Measurements from ENCODE around the gene PRKD3.

Gene PRKD3

GRCh38 chr2:37365669-37366068, 41.0 kb upstream of the PRKD3 start:
- H3F3A ChIP-seq (ENCODE audit: insufficient read depth, low read length) = no peaks in the 10 kb centered on the region
- TF ChIP-seq EZH2 (IDR thresholded peaks at IDR 0.05; ENCODE audit: borderline replicate concordance, low read length) (no peak), CTCF (IDR thresholded peaks at IDR 0.05; ENCODE audit: low read length) (no peak)
- no peaks in the 10 kb centered on the region for H3K9me3 ChIP-seq (ENCODE audit: low read length)
- no peaks in the 10 kb centered on the region for H3K27me3 ChIP-seq (ENCODE audit: insufficient read depth, low read length)
- no peaks in the 10 kb centered on the region for H3K36me3 ChIP-seq (ENCODE audit: insufficient read depth, low read length)
- H2AFZ ChIP-seq (ENCODE audit: low read length) = no peak overlapping the region
- no peaks in the 10 kb centered on the region for H3K9me2 ChIP-seq (ENCODE audit: low read depth, low read length)
- no peak overlapping the region for H3K9ac ChIP-seq (ENCODE audit: low read length)
- H3K4me2 ChIP-seq (ENCODE audit: low read length) = no peak overlapping the region
- peaks cover 22% of the 10 kb centered on the region for H3K4me1 ChIP-seq (ENCODE audit: insufficient read depth, low read length, severe bottlenecking)
- H3K27ac ChIP-seq (ENCODE audit: low read depth, low read length, poor library complexity, severe bottlenecking) = no peak overlapping the region
- no peaks in the 10 kb centered on the region for H4K20me1 ChIP-seq (ENCODE audit: insufficient read depth, low read length)
- no peak overlapping the region for H3K4me3 ChIP-seq (ENCODE audit: low read depth, low read length, poor library complexity, severe bottlenecking)
- no peaks in the 10 kb centered on the region for H3K79me2 ChIP-seq (ENCODE audit: insufficient read depth, low read length)

- Histone ChIP-seq H3K9ac (ENCODE audit: low read length) (no peak overlapping the region), H3K27ac (ENCODE audit: low read depth, low read length, poor library complexity, severe bottlenecking) (no peak overlapping the region), H3F3A (ENCODE audit: insufficient read depth, low read length) (no peaks in the 10 kb centered on the region), H3K79me2 (ENCODE audit: insufficient read depth, low read length) (no peaks in the 10 kb centered on the region), H2AFZ (ENCODE audit: low read length) (no peak overlapping the region), H3K36me3 (ENCODE audit: insufficient read depth, low read length) (no peaks in the 10 kb centered on the region), H4K20me1 (ENCODE audit: insufficient read depth, low read length) (no peaks in the 10 kb centered on the region), H3K27me3 (ENCODE audit: insufficient read depth, low read length) (no peaks in the 10 kb centered on the region), H3K9me3 (ENCODE audit: low read length) (no peaks in the 10 kb centered on the region), H3K4me2 (ENCODE audit: low read length) (no peak overlapping the region), H3K4me3 (ENCODE audit: low read depth, low read length, poor library complexity, severe bottlenecking) (no peak overlapping the region), H3K4me1 (ENCODE audit: insufficient read depth, low read length, severe bottlenecking) (peaks cover 35% of the 10 kb centered on the region), H3K9me2 (ENCODE audit: low read depth, low read length) (no peaks in the 10 kb centered on the region)
- no peak for TF ChIP-seq EZH2 (IDR thresholded peaks at IDR 0.05; ENCODE audit: borderline replicate concordance, low read length)
- no peak for TF ChIP-seq CTCF (IDR thresholded peaks at IDR 0.05; ENCODE audit: low read length)
Measured at GRCh38 chr2:37364351-37364750, 39.7 kb upstream of the PRKD3 start.

- TF ChIP-seq CTCF (IDR thresholded peaks at IDR 0.05; ENCODE audit: low read length) (no peak), EZH2 (IDR thresholded peaks at IDR 0.05; ENCODE audit: borderline replicate concordance, low read length) (no peak)
- no peaks in the 10 kb centered on the region for H3K27me3 ChIP-seq (ENCODE audit: insufficient read depth, low read length)
- peaks cover 50% of the 10 kb centered on the region for H3K4me1 ChIP-seq (ENCODE audit: insufficient read depth, low read length, severe bottlenecking)
- no peaks in the 10 kb centered on the region for H3F3A ChIP-seq (ENCODE audit: insufficient read depth, low read length)
- no peak overlapping the region for H3K9ac ChIP-seq (ENCODE audit: low read length)
- H3K9me3 ChIP-seq (ENCODE audit: low read length) = no peaks in the 10 kb centered on the region
- H3K9me2 ChIP-seq (ENCODE audit: low read depth, low read length) = no peaks in the 10 kb centered on the region
- no peak overlapping the region for H3K4me2 ChIP-seq (ENCODE audit: low read length)
- no peak overlapping the region for H3K4me3 ChIP-seq (ENCODE audit: low read depth, low read length, poor library complexity, severe bottlenecking)
- H3K36me3 ChIP-seq (ENCODE audit: insufficient read depth, low read length) = no peaks in the 10 kb centered on the region
- no peaks in the 10 kb centered on the region for H4K20me1 ChIP-seq (ENCODE audit: insufficient read depth, low read length)
- H3K79me2 ChIP-seq (ENCODE audit: insufficient read depth, low read length) = no peaks in the 10 kb centered on the region
- no peak overlapping the region for H3K27ac ChIP-seq (ENCODE audit: low read depth, low read length, poor library complexity, severe bottlenecking)
- H2AFZ ChIP-seq (ENCODE audit: low read length) = no peak overlapping the region
Measured at GRCh38 chr2:37361994-37362698, 37.5 kb upstream of the PRKD3 start.
